Left renal cortex interstitium (tissue), 4 donors: ENCODE results near the gene ASB4. TPM values are rescaled to one million over a fixed set of nuclear protein-coding genes. Genes with fewer than 3 reads are reported as not detected.

ENCODE experiments used
- polyA plus RNA-seq, 4 donors: library from polyadenylated mRNA; unstranded; fragments of 120-200 nt; gene quantifications; one replicate each; pipeline ENCODE4 v1.2.1, GENCODE V29; 2013; ENCODE audit not compliant: insufficient read length in 4 of 4

Gene ASB4
- polyA plus RNA-seq, 4 donors: 0.10 to 0.22 (median 0.19) TPM

Other genes with a start within 250 kb of the ASB4 start
- gene PON1, start 161.4 kb upstream of the ASB4 start, polyA plus RNA-seq: 1 to 10 TPM in 1 of 4 donors, under 1 TPM in 3; 0.52 to 1.4 (median 0.70) TPM
- 1 to 10 TPM; 1.0 to 2.8 (median 2.2) TPM for gene PON3, start 89.6 kb upstream of the ASB4 start, polyA plus RNA-seq
- gene PON2, start 50.9 kb upstream of the ASB4 start, polyA plus RNA-seq: 100 to 1,000 TPM; 140 to 245 (median 193) TPM
- gene PDK4, start 110.6 kb downstream of the ASB4 start, polyA plus RNA-seq: 10 to 100 TPM; 13.5 to 28.6 (median 17.9) TPM